Measurements from ENCODE around the gene OR52W1.

OR52W1 gene

GRCh38 chr11:6233984-6234386, 35.0 kb downstream of the OR52W1 start:
- CTCF ChIA-PET: interaction anchor here (1.1 to 1.6 kb wide), 3 partner anchors 9 to 18 kb away, joined by 3 to 6 read pairs (median 3); no protein-coding TSS in a partner anchor
- DNase-seq (ENCODE audit: extremely low spot score): no peak
- POLR2A ChIA-PET: interaction anchor here (1.3 to 3.3 kb wide), 3 partner anchors 17 to 235 kb away, joined by 3 to 18 read pairs (median 7); partner anchors contain the start of gene CCKBR
- no peak for TF ChIP-seq LEF1 (IDR thresholded peaks at IDR 0.05; ENCODE audit: borderline replicate concordance)
- no peak for TF ChIP-seq FOXM1 (IDR thresholded peaks at IDR 0.05; ENCODE audit: borderline replicate concordance)
- TF ChIP-seq L3MBTL2 (conservative IDR thresholded peaks at IDR 0.05): peak; percentile 65
- no peak for TF ChIP-seq FOXK2 (IDR thresholded peaks at IDR 0.05)
- TF ChIP-seq CTBP1 (IDR thresholded peaks at IDR 0.05; ENCODE audit: borderline replicate concordance): no peak

- ChIA-PET CTCF (interaction anchor here (1.1 to 1.6 kb wide), 3 partner anchors 10 to 18 kb away, joined by 3 to 6 read pairs (median 3); no protein-coding TSS in a partner anchor), POLR2A (interaction anchor here (0.5 to 3.3 kb wide), 6 partner anchors 9 to 234 kb away, joined by 3 to 18 read pairs (median 3); partner anchors contain the start of gene CCKBR)
- peak; percentile 94 for DNase-seq (ENCODE audit: extremely low spot score)
- peak; percentile 50 for TF ChIP-seq PKNOX1 (IDR thresholded peaks at IDR 0.05)
- TF ChIP-seq HDGF (IDR thresholded peaks at IDR 0.05; ENCODE audit: borderline replicate concordance): peak; percentile 98; the same call in 1 of the 2 replicates
- no peak for TF ChIP-seq CTBP1 (IDR thresholded peaks at IDR 0.05; ENCODE audit: borderline replicate concordance)
Measured at GRCh38 chr11:6234387-6235107, 35.5 kb downstream of the OR52W1 start, which contains the start of gene FHIP1B. Gene FHIP1B, minus strand, starts transcription at chr11:6234636. Its CDS starts 10,120 bp downstream, at chr11:6224516.

GRCh38 chr11:6237266-6237665, 38.2 kb downstream of the OR52W1 start:
- ChIA-PET CTCF (interaction anchor here (0.6 to 1.6 kb wide), 4 partner anchors 13 to 21 kb away, joined by 3 to 4 read pairs (median 3); no protein-coding TSS in a partner anchor), POLR2A (no interaction called here)
- no peak for DNase-seq (ENCODE audit: extremely low spot score)
- no peak for TF ChIP-seq ZNF384 (IDR thresholded peaks at IDR 0.05)

- no peak for DNase-seq (ENCODE audit: extremely low spot score)
- ChIA-PET CTCF (interaction anchor here (1.2 to 1.6 kb wide), 3 partner anchors 12 to 21 kb away, joined by 3 to 4 read pairs (median 3); no protein-coding TSS in a partner anchor), POLR2A (no interaction called here)
- TF ChIP-seq ZNF384 (IDR thresholded peaks at IDR 0.05): no peak
- no peak for TF ChIP-seq LEF1 (IDR thresholded peaks at IDR 0.05; ENCODE audit: borderline replicate concordance)
- TF ChIP-seq ELF4 (IDR thresholded peaks at IDR 0.05): no peak
- TF ChIP-seq TARDBP (IDR thresholded peaks at IDR 0.05): no peak
- no peak for TF ChIP-seq CTBP1 (IDR thresholded peaks at IDR 0.05; ENCODE audit: borderline replicate concordance)
- no peak for TF ChIP-seq FOXA1 (IDR thresholded peaks at IDR 0.05)
- no peak for TF ChIP-seq NFRKB (IDR thresholded peaks at IDR 0.05)
- TF ChIP-seq HDGF (IDR thresholded peaks at IDR 0.05; ENCODE audit: borderline replicate concordance): no peak
- no peak for TF ChIP-seq SP1 (IDR thresholded peaks at IDR 0.05)
- TF ChIP-seq BHLHE40 (IDR thresholded peaks at IDR 0.05; ENCODE audit: borderline replicate concordance): no peak
- no peak for TF ChIP-seq ARNT (IDR thresholded peaks at IDR 0.05)
- no peak for TF ChIP-seq FOXM1 (IDR thresholded peaks at IDR 0.05; ENCODE audit: borderline replicate concordance)
Measured at GRCh38 chr11:6237761-6238302, 38.8 kb downstream of the OR52W1 start.

GRCh38 chr11:6238902-6239301, 39.9 kb downstream of the OR52W1 start, which contains the start of gene CNGA4:
Gene CNGA4, plus strand, starts transcription at chr11:6239089. Its CDS starts 118 bp downstream, at chr11:6239207.
- CTCF ChIA-PET: interaction anchor here (0.8 kb wide), 1 partner anchor 12 kb away, joined by 4 read pairs; no protein-coding TSS in a partner anchor
- TF ChIP-seq ELF4 (IDR thresholded peaks at IDR 0.05) (no peak), L3MBTL2 (conservative IDR thresholded peaks at IDR 0.05) (no peak), HDGF (IDR thresholded peaks at IDR 0.05; ENCODE audit: borderline replicate concordance) (no peak), NFRKB (IDR thresholded peaks at IDR 0.05) (no peak), CTBP1 (IDR thresholded peaks at IDR 0.05; ENCODE audit: borderline replicate concordance) (no peak), SP1 (IDR thresholded peaks at IDR 0.05) (no peak), BHLHE40 (IDR thresholded peaks at IDR 0.05; ENCODE audit: borderline replicate concordance) (no peak)
- DNase-seq (ENCODE audit: extremely low spot score): no peak
- POLR2A ChIA-PET: no interaction called here

- no peak for DNase-seq (ENCODE audit: extremely low spot score)
- POLR2A ChIA-PET: no interaction called here
- TF ChIP-seq FOXA1 (IDR thresholded peaks at IDR 0.05) (no peak), PKNOX1 (IDR thresholded peaks at IDR 0.05) (no peak), FOXM1 (IDR thresholded peaks at IDR 0.05; ENCODE audit: borderline replicate concordance) (no peak), TARDBP (IDR thresholded peaks at IDR 0.05) (no peak), LEF1 (IDR thresholded peaks at IDR 0.05; ENCODE audit: borderline replicate concordance) (no peak), ZNF384 (IDR thresholded peaks at IDR 0.05) (no peak), L3MBTL2 (conservative IDR thresholded peaks at IDR 0.05) (no peak)
- CTCF ChIA-PET: no interaction called here
Measured at GRCh38 chr11:6240139-6240538, 41.1 kb downstream of the OR52W1 start.

GRCh38 chr11:6240781-6241180, 41.8 kb downstream of the OR52W1 start:
- no peak for DNase-seq (ENCODE audit: extremely low spot score)
- no peak for TF ChIP-seq PKNOX1 (IDR thresholded peaks at IDR 0.05)
- no peak for TF ChIP-seq BHLHE40 (IDR thresholded peaks at IDR 0.05; ENCODE audit: borderline replicate concordance)
- TF ChIP-seq L3MBTL2 (conservative IDR thresholded peaks at IDR 0.05): no peak
- TF ChIP-seq FOXM1 (IDR thresholded peaks at IDR 0.05; ENCODE audit: borderline replicate concordance): no peak
- no peak for TF ChIP-seq CTBP1 (IDR thresholded peaks at IDR 0.05; ENCODE audit: borderline replicate concordance)
- TF ChIP-seq ARNT (IDR thresholded peaks at IDR 0.05): no peak
- no peak for TF ChIP-seq TARDBP (IDR thresholded peaks at IDR 0.05)
- TF ChIP-seq ELF4 (IDR thresholded peaks at IDR 0.05): no peak
- no peak for TF ChIP-seq LEF1 (IDR thresholded peaks at IDR 0.05; ENCODE audit: borderline replicate concordance)
- ChIA-PET POLR2A (no interaction called here), CTCF (no interaction called here)

Data from HEK293T (cell line).